NCI-H2171 (cell line): ENCODE results near the gene POLE4.

Experiments used
- DNase-seq: peaks from one replicate; lab custom pipeline; 2025; lab: John Stamatoyannopoulos, UW

The POLE4 gene, protein sequence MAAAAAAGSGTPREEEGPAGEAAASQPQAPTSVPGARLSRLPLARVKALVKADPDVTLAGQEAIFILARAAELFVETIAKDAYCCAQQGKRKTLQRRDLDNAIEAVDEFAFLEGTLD

DNA sequence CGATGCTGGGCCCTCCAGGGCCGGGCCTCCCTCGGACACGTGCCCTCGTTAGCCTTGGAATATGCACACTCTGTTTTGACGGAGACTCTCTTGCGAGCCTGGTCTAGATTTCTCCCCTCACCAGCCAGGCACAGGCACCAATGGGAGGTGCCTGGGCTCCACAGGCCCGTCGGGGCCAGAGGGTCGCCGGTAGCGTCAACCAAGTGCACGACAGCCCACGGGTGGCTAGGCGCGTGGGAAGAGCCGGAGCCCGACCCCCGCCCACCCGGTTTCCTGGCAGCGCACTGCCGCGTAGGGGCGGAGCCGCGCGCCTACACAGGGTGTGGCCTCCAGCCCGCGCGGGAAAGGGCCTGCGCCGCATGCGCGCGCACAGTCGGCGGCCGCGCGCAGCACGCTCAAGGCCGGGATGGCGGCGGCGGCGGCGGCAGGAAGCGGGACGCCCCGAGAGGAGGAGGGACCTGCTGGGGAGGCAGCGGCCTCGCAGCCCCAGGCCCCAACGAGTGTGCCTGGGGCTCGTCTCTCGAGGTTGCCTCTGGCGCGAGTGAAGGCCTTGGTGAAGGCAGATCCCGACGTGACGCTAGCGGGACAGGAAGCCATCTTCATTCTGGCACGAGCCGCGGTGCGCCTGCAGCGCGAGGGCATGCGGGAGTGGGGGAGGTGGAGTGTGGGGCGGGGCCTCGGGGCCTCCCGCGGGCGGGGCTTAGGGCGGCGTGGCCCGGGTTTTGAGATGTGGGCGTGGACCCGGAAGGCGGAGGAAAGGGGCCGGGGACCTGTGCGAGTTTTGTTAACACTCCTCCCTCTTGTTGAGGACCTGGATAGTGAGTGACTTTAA is at the start of gene POLE4:
POLE4 (plus strand) TSS at position 370 of the 832 bp plus-strand sequence; CDS start at position 407, 37 bp downstream.
- DNase-seq: peak; percentile 87

DNA sequence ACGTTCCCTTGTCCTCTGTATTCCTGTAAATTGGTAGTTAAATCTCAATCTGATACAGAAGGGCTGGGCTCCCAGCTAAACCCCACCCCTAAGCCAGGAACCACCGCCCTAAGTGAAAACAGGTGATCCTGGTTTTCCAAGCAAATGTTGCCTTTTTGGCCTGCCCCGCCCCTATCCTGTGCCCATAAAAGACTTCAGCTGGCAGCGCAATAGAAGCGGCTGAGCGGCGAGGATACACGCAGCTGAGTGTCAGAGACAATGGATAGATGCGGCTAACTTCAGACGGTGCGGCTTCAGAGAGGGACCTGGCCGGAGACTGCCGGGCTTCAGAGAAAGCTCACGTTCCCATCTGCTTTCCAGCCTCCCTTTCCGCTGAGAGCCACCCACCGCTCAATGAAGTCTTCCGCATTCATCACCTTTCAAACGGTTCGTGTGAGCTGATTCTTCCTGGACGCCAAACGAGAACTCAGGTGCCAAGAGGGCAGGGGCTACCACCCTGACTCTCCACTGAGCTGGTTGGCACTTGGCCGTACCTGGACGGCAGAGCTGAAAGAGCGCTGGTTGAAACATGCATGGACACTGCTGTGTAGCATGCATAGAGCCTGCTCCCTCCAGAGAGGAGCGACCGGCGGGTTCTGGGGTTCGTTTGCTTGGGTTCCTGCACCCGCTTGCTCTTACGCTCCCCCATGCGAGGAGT is 49.5 kb upstream of the POLE4 start:
- no peak for DNase-seq

DNA sequence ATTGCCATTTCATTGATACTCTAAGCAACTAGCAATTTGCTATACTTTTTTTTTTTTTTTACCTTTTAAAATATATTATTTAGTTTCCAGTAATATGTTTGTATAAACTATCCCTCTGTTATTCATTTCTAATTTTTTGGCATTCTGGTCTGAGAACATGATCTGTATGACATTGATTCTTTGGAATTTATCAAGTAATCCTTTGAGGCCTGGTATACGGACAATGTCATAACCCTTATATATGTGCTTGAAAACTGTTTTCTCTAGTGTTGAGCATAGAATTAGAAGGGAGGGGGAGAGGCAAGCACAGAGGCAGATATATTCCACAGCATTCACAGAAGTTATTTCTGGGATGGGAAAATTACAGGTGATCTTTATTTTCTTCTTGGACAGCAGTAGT is 48.2 kb upstream of the POLE4 start:
- DNase-seq: no peak

DNA sequence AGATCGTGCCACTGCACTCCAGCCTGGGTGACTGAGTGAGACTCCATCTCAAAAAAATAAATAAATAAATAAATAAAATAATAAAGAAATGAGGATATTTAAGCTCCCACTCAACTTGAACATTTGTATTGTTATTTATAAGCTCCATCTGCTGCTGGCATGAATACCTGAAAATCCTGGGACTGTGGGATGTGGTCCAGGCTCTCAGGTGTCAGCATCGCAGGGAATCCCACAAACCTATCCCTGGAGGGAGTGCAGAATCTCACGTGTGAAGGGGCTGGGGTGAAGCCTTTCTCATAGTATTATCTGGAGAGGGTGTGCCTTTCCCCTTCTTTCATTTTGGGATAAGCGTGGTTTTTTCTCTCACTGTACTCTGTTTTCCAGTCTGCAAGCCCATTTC is 47.4 kb upstream of the POLE4 start:
- DNase-seq: no peak

DNA sequence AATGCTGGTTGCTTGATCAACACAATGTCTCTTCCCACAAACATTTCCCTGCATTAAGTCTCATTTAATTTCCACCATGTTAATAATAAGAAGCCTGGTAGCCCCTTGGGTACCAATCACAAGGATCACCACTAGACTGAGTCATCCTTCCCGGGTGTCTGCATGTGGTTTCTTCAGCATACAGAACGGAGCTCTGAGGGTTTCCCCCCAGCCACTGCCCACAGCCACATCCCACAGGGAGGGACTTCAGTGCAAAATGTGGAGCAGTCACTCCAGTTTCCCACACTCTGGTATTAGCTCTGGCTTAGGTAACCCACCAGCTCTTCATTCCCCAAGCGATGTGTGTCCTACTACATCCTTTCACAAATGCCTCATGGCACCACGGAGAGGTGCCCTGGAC is 42.7 kb upstream of the POLE4 start:
- DNase-seq: no peak

DNA sequence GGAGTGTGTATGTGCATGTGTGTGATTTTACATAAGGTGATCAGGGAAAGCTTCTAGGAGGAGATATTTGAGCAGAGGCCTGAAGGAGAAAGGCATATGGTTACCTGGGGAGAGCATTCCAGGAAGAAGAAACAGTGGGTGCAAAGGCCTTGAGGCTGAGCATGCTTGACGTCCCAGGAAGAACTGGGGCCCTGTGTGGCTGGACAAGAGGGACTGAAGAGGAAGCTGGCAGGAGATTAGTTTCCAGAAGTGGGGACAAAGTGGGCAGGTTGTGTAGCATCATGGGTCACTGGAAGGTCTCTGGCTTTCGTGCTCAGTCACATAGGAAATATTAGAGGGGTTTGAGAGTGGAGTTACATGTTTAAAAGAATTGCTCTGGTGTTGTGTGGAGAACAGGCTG is 42.0 kb upstream of the POLE4 start:
- no peak for DNase-seq

DNA sequence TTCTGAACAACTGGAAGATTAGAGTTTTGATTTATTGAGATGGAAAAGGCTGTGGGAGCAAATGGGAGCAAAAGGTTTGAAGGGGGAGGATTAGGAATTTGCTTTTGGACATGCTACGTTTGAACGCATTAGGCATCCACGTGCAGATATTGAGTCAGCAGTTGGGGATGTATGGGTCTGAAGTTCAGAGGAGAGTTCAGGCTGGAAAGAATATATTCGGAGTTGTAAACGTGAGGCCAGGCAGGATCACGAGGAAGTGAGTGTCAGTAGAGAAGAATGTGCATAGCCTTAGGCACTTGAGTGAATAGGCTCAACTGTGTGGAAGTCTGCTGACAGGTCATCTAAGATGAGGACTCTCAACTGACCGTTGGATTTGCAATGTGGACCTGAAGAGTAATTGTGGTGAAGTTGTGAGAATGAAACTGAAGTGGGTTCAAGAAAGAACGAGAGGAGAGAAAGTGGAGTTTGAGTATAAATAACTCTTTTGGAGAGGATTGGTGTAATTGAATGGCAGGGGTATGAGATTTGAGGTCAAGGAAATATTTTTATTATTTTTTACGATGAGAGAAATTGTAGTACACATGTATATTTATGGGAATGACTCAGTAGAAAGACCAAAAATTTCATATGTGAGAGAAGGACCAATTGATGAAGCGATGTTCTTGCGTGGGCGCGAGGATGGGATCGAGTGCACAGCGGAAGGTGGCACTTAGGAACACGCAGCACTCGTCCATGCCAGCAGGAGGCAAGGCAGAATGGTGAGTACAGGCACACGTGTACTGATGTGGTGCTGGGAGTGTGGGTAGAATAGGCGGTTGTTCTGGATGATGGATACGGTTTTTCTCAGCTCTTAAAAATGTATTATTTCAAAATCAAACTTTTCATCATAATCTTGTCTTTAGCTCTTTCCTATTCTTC is 40.5 kb upstream of the POLE4 start:
- DNase-seq: no peak

DNA sequence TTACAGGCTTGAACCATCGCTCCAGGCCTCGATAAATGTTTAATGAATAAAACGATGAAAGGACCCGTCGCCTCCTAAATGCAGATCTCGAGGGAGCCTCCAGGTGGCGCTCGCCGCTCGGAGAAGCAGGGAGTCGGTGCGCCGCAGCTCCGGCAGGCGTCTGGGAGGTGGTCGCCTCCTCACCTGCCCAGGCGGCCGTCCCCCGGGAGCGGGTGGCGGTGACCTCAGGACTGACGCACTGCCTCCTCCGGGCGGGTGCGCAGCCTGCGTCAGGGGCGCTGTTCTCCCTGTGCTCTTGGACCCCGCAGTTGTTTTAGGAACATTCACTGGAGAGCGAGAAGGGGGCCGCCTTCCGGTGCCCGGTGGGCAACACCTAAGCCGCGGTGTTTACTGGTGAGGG is 38.6 kb upstream of the POLE4 start:
- DNase-seq: peak; percentile 64

DNA sequence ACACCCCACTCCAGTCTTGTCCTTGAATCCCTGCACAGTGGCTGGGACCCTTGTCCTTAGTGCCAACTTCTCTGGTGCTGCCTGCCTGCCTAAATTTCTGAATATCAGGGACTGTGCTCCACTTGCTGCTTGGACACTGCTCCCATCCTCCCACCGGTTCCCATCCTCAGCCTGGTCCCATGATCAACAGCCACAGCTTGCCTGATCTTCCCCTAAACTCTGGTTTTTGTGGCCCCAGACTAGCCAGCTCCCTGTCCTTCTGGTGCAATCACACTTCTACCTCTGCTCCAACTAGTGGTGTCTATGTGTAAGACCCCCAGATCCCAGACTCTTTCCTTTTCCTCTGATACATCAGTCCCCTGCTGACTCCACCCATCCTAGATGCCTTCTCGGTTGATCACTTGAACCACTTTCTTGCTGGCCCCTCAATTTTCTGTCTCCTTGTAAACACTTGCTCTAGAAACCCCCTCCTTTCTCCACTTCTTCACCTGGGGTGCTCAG is 37.2 kb upstream of the POLE4 start:
- no peak for DNase-seq

DNA sequence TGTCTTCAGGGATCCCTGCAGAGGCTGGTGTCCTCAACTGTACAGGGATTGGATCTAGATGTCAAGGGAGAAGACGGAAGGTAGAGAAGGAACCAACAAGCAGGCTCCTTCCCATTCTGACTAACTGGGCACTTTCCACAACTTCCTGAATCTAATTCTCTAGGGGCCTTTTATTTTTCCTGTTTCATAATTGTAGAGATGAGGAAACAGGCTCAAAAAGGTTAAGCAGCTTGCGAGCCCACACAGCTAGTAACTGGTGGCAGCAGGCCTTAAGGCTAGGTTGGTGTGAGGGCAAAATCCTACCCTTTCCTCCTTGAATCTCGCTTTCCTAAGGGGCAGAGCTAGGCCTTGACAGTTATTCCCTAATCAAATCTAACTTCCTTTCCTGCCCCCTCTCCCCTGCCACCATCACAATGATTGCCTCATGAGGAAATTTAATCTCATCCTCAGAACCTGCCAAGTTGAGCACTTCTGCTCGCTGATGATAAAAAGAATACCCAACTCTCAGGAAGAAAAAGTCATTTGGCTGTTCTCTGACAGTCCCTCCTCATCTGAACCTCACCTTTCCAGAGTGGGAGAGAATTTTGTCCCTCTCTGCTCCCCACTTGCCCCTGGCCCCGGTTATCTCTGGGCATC is 35.7 kb upstream of the POLE4 start:
- no peak for DNase-seq

DNA sequence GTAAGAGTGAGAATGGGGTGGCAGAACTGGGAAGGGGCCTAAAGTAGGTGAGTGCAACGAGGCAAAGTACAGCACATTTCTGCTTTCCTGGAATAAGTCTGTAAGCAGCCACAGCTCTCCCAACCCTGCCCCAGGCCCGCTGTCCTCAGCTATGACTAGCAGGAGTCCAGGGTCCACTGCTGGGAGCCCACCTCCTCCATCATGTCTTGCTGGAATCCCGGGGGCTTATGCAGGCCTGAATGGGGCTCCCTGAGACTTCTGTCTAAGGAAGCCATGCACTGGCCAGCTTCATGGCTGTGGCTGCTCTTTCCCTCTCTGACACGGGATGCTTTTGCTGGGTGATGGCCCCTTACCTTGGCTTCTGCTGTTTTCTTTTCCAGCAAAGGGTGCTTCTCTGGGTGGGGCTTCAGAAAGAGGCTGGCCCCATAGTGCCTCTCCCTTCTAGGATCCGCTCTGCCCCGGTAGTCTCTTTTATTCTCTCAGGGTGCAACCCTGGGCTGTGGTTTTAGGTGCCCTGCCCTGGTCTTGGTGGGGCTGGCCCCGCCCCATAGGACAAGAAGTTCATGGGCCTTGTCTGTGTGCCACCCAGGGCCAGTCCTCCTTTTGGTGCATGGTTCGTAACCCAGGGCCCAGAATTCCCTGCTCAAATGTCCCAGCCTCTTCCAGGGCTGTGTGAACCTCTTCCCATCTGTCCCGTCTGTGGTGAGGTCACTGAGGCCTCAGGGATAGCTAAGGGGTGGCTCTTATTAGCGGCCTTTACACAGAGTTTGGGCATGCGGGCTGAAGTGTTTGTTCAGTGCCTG is 33.8 kb upstream of the POLE4 start:
- no peak for DNase-seq

DNA sequence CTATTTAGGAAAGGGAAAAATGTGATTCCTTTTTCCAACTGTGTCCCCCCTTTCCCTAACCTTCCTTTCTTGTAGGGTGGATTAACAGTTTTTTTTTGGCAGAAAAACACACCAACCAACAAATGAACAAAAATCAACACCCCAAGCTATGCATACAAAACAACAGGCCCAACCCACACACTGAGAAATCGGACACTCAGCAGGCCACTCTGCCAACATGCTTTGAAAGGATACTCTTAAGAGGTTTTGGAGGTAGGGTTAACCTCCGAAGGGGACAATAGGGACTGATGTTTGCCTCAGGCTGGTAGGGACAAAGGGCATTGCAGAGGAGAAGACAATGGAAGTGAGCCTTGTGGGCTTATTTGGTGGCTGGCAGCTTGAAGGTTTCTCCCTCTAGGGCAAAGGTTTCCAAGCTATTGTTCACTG is 33.1 kb upstream of the POLE4 start:
- DNase-seq: no peak

DNA sequence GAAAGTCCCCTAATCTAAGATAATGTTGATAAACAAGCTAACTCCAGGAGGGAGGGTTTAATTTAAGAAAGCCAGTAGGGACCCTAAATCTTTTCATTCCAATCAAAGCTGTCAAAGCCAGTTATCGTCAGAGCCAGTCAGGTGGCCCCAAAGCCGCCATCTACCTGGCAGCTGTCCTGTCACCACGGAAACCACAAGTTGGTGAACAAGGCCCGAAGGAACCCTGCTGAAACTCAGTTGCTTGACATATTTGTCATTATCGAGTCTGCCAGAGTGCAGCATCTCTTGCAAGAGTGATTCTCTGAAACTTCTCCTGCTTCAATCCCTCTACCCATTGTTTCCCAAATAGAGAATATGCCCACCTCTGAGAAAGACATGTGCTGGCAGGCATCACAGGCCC is 30.8 kb upstream of the POLE4 start:
- no peak for DNase-seq

DNA sequence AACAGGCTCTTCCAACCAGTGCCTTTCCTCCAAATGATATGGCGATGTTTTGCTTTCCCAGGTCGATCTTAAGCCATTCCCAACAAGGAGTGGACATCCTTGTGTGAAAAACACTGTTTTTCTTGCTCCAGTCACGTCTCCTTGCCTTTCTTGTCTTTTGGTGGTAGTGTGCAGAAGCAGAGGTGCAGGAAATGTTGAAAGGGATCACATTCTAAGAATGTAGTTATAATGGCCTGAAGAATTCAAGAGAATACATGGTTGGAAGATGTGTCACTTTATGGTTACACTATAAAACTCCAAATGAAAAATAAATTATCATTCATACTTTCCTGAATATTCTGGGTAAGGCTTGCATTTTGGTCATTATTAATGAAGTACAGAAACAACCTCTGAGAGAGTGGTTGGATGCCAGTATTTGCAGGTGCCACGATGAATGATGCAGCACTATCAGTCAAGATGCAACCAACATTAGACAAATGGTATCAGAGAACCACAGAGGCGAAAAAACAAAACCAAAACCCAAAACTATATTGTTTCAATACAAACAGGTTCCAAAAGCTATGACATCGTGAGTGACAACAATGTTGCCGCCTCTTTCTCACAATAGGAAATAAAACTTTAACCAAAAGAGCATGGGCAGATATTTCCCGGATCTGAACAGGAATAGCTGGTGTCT is 27.5 kb upstream of the POLE4 start:
- DNase-seq: no peak

DNA sequence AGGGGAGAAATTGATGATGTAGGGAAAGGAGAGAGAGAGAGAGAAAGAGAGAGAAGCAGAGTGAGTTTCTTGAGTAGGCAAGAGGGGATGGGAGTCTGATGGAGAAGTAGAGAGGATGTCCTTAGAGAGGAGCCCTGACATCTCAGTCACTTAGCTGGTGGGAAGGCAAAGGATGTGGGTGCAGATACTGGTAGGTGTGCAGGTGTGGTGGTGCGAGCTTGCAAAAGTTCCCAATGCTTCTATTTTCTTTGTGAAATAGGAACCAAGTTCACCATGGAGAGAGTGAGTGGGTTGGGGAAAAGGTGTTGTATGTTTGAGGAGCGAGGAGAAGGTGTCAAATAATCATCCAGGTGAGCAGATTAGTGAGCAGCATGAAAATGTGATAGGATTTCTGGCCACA is 26.5 kb upstream of the POLE4 start:
- no peak for DNase-seq

DNA sequence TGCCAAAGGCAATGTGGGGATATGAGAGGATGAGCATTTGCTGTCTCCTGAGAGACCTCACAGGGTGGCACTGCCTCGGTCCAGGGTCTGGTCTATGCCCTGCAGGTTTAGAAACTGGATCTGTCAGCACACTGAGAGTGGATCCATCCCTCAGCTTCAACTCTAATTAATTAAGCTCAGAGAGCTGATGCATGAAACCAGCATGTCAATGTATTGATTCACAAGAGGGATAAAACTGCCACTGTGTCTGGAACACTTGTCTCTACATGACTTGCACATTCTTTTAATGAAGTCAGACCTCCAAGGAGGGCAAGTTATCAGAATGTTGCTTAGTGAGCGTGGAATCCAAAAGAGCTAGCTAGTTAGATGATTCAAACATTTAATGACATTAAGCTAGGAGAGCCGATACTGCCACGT is 22.5 kb upstream of the POLE4 start:
- no peak for DNase-seq

DNA sequence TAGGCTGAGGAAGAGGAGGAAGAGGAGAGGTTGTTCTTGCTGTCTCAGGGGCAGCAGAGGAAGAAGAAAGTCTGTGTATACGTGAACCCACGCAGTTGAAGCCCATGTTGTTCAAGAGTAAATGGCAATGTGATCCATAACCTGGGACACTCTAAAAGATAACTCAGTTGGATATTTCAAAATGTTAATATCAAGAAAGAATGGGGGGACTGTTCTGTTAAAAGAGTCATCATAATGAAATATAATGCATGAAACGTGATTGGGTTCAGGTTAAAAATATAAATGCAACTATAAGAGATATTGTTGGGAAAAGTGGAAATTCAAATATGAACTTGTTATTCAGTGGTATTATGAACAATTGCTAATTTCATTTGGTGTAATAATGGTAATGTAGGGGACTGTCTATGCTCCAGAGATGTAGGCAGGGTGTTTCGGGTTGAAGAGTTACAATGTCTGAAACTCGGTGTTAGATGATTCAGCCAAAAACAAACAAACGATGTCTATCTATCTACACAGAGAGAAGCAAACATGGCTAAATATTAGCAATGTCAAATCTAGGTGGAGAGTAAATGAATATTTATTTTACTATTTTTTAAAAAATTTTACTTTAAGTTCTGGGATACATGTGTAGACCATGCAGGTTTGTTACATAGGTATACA is 21.1 kb upstream of the POLE4 start:
- DNase-seq: no peak

DNA sequence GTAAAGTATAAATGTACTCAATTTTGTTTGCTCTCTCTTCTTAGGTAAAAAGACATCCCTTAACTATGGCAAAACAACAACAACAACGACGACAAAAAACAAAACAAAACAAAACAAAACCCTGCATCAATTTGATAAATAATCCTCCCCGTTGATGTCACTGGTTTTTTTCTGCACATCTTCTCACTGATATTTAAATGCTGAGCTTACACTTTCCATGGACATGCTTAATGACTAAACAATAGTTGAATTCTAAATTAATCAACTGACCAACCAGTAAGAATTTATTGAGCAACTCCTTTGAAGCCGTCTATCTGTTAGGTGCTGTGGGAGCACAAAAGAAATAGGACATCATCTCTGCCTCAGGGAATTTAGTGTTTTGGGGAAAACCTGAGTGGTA is 20.2 kb upstream of the POLE4 start:
- no peak for DNase-seq
